GM21526 (cell line): ENCODE data around the gene C2orf15.
"Not testable (repeated sequence)": the region's sequence is repeated elsewhere in the genome, so short reads cannot be mapped to it uniquely, and the experiment has no call there.

ENCODE experiments used
- ATAC-seq: cut with Tn5 transposase; IDR thresholded peaks from one replicate; pipeline ENCODE4 v1.9.1; 2021; ENCODE audit warnings: moderate library complexity; ENCODE audit not compliant: unreplicated experiment, low FRiP score

C2orf15 gene

GRCh38 chr2:99159594-99159993, 18.1 kb downstream of the C2orf15 start:
- ATAC-seq, result no peak

DNA sequence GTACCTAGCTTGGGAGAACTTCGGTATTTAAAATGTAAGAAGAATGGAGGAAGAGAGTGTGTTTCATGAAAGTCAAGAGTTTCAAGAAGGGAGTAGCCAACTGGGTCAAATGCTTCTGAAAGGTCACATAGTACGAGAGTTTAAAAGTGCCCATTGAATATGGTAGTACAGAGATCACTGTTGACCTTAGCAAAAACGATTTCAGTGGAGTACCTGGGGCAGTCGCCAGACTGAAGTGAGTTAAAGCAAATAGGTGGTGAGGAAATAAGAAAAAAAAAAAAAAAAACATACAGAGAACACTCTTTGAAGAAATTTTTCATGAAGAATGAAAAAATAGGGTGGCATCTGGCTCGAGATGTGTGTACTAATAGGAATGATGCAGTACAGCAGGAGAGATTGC, 24.7 kb downstream of the C2orf15 start:
- no peak for ATAC-seq

- ATAC-seq, result no peak
These were observed 28.0 kb downstream of the C2orf15 start for GRCh38 chr2:99169534-99169933.

- ATAC-seq, result no peak
These were observed 30.1 kb downstream of the C2orf15 start for GRCh38 chr2:99171377-99172140.

- ATAC-seq, result peak; percentile 88
These were observed 39.5 kb downstream of the C2orf15 start, which contains the start of the genes MITD1 and MRPL30 for GRCh38 chr2:99180755-99181623. Gene MITD1, minus strand, starts transcription at chr2:99181058. Its CDS starts 77 bp downstream, at chr2:99180981. Gene MRPL30, plus strand, starts transcription at chr2:99181184. Its CDS starts 5,020 bp downstream, at chr2:99186204.

DNA sequence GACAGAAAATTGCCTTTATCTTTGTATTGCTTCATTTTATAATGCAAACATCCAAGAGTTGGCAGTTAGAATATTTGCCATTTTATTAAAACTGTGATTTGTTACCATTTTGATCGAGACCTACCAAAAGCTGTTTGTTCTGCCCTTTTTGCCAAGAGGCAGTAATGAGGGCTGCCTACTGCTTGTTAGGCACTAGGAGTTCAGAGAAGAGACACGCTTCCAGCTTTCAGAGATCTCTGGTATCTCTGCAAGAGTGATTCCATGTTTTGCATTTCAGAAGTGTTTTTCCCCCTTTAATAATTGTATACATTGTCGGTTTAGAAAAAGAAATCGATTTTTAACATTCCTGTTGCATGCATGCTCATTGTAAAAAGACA, 40.1 kb downstream of the C2orf15 start:
- ATAC-seq, result no peak

GRCh38 chr2:99183025-99183424, 41.5 kb downstream of the C2orf15 start:
- no peak for ATAC-seq

- ATAC-seq, result no peak
These were observed 43.3 kb downstream of the C2orf15 start for GRCh38 chr2:99184811-99185210.

GRCh38 chr2:99187011-99187410, 45.5 kb downstream of the C2orf15 start:
- no peak for ATAC-seq

DNA sequence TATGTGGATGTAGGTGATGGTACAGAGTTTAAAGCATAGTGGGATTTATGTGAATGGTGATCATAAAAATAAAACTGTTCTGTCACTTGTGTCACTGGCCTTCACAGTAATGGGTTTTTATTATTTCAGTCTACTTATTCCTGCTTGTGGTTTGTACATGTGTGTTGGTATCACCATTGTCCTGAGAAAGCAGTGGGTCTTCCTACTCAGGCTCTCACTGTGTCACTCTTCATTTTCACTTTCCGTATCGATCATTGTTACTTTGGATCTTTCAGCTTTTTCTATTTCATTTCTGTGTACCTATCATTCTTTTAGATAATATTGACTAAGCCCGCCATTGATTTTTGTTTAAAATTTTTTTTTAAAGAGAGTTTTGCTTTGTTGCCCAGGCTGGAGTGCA, 46.9 kb downstream of the C2orf15 start:
- no peak for ATAC-seq

GRCh38 chr2:99190548-99190947, 49.0 kb downstream of the C2orf15 start:
- no peak for ATAC-seq

GRCh38 chr2:99192364-99192763, 50.9 kb downstream of the C2orf15 start:
- not testable (repeated sequence) for ATAC-seq

GRCh38 chr2:99198103-99198841, 56.8 kb downstream of the C2orf15 start:
- ATAC-seq, result no peak

DNA sequence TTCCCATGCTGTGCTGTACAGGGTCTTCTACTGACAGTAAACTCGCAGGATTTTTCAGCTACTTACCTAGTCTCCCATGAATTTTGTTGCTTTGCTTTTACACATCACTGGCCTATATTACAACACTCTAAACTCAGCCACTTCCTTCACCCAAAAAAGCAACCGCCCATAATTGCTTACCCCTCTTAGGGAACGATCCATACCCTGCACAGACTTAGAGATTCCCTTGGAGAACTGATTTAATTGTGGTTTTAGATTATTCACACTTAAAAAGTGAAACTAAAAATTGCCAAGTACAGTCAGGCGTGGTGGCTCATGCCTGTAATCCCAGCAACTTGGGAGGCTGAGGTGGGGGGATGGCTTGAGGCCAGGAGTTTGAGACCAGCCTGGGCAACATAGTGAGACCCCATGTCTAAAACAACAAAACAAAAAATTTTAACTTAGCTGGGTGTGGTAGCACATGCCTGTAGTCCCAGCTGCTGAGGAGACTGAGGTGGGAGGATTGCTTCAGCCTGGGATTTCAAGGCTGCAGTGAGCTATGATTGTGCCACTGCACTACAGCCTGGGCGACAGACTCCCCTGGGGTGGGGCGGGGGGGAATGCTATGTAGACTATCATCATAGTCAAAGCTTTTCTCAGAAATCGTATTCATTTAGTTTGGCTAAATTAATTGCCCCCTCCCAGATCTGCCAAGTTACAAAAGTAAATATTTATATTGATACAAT, 58.7 kb downstream of the C2orf15 start:
- ATAC-seq, result no peak
